ENCODE measurements around the gene KAT2B.

Gene KAT2B

DNA sequence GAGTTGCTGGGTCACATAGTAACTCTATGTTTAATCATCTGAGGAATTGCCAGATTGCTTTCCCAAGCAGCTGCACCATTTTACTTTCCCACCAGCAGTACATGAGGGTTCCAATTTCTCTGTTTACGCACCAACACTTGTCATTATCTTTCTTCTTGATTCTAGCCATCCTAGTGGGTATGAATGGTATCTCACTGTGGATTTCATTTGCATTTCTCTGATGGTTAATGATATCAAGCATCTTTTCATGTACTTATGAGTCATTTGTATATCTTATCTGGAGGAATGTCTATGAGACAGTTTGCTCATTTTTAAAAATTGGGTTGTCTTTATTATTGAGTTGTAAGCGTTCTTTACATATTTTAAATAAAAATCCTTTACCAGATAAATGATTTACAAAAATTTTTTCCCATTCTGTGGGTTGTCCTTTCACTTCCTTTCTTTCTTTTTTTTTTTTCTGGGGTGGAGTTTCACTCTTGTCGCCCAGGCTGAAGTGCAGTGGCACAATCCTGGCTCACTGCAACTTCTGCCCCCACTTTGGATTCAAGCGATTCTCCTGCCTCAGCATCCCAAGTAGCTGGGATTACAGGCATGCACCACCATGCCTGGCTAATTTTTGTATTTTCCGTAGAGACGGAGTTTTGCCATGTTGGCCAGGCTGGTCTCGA, 154.7 kb downstream of the KAT2B start:
- Histone ChIP-seq H3K9ac (ENCODE audit: low read depth in 1 of 2, low read length in 2 of 2) (no peak overlapping the region), H3K27me3 (ENCODE audit: control insufficient read depth in 2 of 2, insufficient read depth in 2 of 2, low read length in 2 of 2) (no peaks in the 10 kb centered on the region), H3K9me3 (ENCODE audit: control insufficient read depth in 2 of 2, low read length in 2 of 2) (no peaks in the 10 kb centered on the region), H3K4me3 (ENCODE audit: low read length in 2 of 2) (no peak overlapping the region), H3K27ac (ENCODE audit: low read depth in 2 of 2, low read length in 2 of 2) (no peak overlapping the region), H3K36me3 (ENCODE audit: control insufficient read depth in 2 of 2, insufficient read depth in 2 of 2, low read length in 2 of 2) (no peaks in the 10 kb centered on the region), H3K4me1 (ENCODE audit: control insufficient read depth in 2 of 2, insufficient read depth in 2 of 2, low read length in 2 of 2) (no peaks in the 10 kb centered on the region)

- Histone ChIP-seq H3K4me3 (ENCODE audit: low read length in 2 of 2) (no peak overlapping the region), H3K9ac (ENCODE audit: low read depth in 1 of 2, low read length in 2 of 2) (no peak overlapping the region), H3K27ac (ENCODE audit: low read depth in 2 of 2, low read length in 2 of 2) (no peak overlapping the region), H3K4me1 (ENCODE audit: control insufficient read depth in 2 of 2, insufficient read depth in 2 of 2, low read length in 2 of 2) (no peaks in the 10 kb centered on the region), H3K9me3 (ENCODE audit: control insufficient read depth in 2 of 2, low read length in 2 of 2) (no peaks in the 10 kb centered on the region), H3K27me3 (ENCODE audit: control insufficient read depth in 2 of 2, insufficient read depth in 2 of 2, low read length in 2 of 2) (no peaks in the 10 kb centered on the region), H3K36me3 (ENCODE audit: control insufficient read depth in 2 of 2, insufficient read depth in 2 of 2, low read length in 2 of 2) (no peaks in the 10 kb centered on the region)
Observed at GRCh38 chr3:20197775-20198174, 157.5 kb downstream of the KAT2B start.

DNA sequence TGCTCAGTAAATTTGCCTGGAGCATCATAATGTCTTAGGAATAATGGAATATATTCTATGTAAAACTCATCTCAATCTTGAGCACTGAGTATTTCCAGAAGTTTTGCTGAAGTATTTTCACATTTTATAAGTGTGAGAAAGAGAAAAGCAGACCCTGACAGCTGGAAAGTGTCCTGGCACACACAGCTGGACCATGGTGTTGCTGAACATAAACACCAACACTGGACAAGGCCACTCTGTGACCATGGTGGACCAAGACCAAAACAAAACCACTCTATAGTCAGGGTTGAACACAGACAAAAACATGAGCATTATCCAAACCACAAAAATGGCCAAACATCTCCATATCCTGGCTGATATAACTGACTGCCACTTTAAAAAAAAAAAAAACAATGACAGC, 160.9 kb downstream of the KAT2B start:
- no peaks in the 10 kb centered on the region for H3K27me3 ChIP-seq (ENCODE audit: control insufficient read depth in 2 of 2, insufficient read depth in 2 of 2, low read length in 2 of 2)

More for the DNA sequence above, 160.9 kb downstream of the KAT2B start:
- Histone ChIP-seq H3K36me3 (ENCODE audit: control insufficient read depth in 2 of 2, insufficient read depth in 2 of 2, low read length in 2 of 2) (no peaks in the 10 kb centered on the region), H3K27ac (ENCODE audit: low read depth in 2 of 2, low read length in 2 of 2) (no peak overlapping the region), H3K4me3 (ENCODE audit: low read length in 2 of 2) (no peak overlapping the region), H3K4me1 (ENCODE audit: control insufficient read depth in 2 of 2, insufficient read depth in 2 of 2, low read length in 2 of 2) (no peaks in the 10 kb centered on the region), H3K9me3 (ENCODE audit: control insufficient read depth in 2 of 2, low read length in 2 of 2) (no peaks in the 10 kb centered on the region), H3K9ac (ENCODE audit: low read depth in 1 of 2, low read length in 2 of 2) (no peak overlapping the region)

All from mucosa of rectum (tissue), 2 donors.